K562 (cell line): Measurements from ENCODE around the gene RPE. TPM values are rescaled to one million over a fixed set of nuclear protein-coding genes. Genes with fewer than 3 reads are reported as not detected.

Experiments
- ATAC-seq: fragments of 200-7000 bp; cut with Tn5 transposase; 3 replicates; pipeline ENCODE4 v1.9.1; 2020; ENCODE audit warnings: moderate library complexity
- BruUV-seq: library from RNA; stranded (reverse); fragments of 400-500 nt; replicated peaks from 2 replicates; lab custom pipeline; 2021; lab: Mats Ljungman, UMichigan
- CTCF ChIA-PET: fragments of 300-600 bp; formaldehyde crosslinking; extraction: SDS; loops from one replicate; lab custom pipeline; 2021; ENCODE audit warnings: low intra/inter-chr PET ratio; lab: Yijun Ruan, JAX
- POLR2A ChIA-PET: fragments of 300-600, 350-650 bp; sonication (Branson Sonifier 250); formaldehyde crosslinking; extraction: SDS; loops from one replicate; lab custom pipeline; 2021; ENCODE audit warnings: antibody characterized with exemption, inconsistent platforms; lab: Yijun Ruan, JAX
- DNase-seq, 4 experiments: peaks; one replicate each; pipeline versions ENCODE4 v3.0.0 to v3.0.0-alpha.2; 2011 to 2018; ENCODE audit warnings: low spot score in 3 of 4, mixed read lengths in 3 of 4; ENCODE audit errors: extremely low read depth in 1 of 4
- FAIRE-seq: peaks from 2 replicates; lab custom pipeline; 2011; peaks lifted over from hg19 to GRCh38; lab: Jason Lieb, UNC
- H2AFZ ChIP-seq: 2 replicates; pipeline ENCODE4 v1.6.0; 2011; ENCODE audit warnings: low read depth, low read length, control low read depth, inconsistent platforms
- H3K27ac ChIP-seq: fragments of 200-600 bp; 3 replicates; pipeline ENCODE4 v1.8.0; 2011; ENCODE audit warnings: low read depth, mild to moderate bottlenecking, control low read depth, inconsistent platforms, low read length, moderate library complexity, mixed read lengths; ENCODE audit errors: extremely low read depth
- H3K27me3 ChIP-seq, 2 experiments: fragments of 300-600 bp in 1 of 2; 2 replicates in 1 of 2; 3 replicates in 1 of 2; pipeline versions ENCODE4 v1.6.0 to v1.8.0; 2011; ENCODE audit warnings: inconsistent platforms in 2 of 2, low read length in 2 of 2, mild to moderate bottlenecking in 1 of 2, mixed read lengths in 1 of 2, moderate library complexity in 1 of 2; ENCODE audit not compliant: control insufficient read depth in 2 of 2, insufficient read depth in 2 of 2
- H3K36me3 ChIP-seq: fragments of 300-600 bp; 3 replicates; pipeline ENCODE4 v1.8.0; 2011; ENCODE audit warnings: mild to moderate bottlenecking, low read length, inconsistent platforms; ENCODE audit not compliant: control insufficient read depth, insufficient read depth
- H3K4me1 ChIP-seq, 2 experiments: fragments of 200-600 bp in 1 of 2; replicated peaks in 1 of 2; 2 replicates in 1 of 2; 3 replicates in 1 of 2; pipeline versions ENCODE4 v1.5.1 to v1.8.0; 2011; ENCODE audit warnings: inconsistent platforms in 2 of 2, low read length in 2 of 2, mild to moderate bottlenecking in 1 of 2, mixed read lengths in 1 of 2, moderate library complexity in 1 of 2; ENCODE audit not compliant: control insufficient read depth in 2 of 2, insufficient read depth in 2 of 2
- H3K4me2 ChIP-seq: 2 replicates; pipeline ENCODE4 v1.6.1; 2011; ENCODE audit warnings: low read length, control low read depth, inconsistent platforms, mixed read lengths; ENCODE audit not compliant: insufficient read depth
- H3K4me3 ChIP-seq: fragments of 200-600 bp; sonication (generic), shearing (Covaris generic); 2 replicates; pipeline ENCODE4 v1.5.1; 2016; ENCODE audit warnings: control low read depth, inconsistent platforms
- H3K79me2 ChIP-seq: fragments of 200-600 bp; 3 replicates; pipeline ENCODE4 v1.8.0; 2011; ENCODE audit warnings: low read length, inconsistent platforms; ENCODE audit not compliant: control insufficient read depth, insufficient read depth
- H3K9ac ChIP-seq, 2 experiments: 2 replicates each; pipeline versions ENCODE4 v1.6.0 to v1.6.1; 2011; ENCODE audit warnings: low read depth in 2 of 2, low read length in 2 of 2, control low read depth in 1 of 2, inconsistent platforms in 1 of 2, mild to moderate bottlenecking in 1 of 2, mixed read lengths in 1 of 2; ENCODE audit not compliant: insufficient read depth in 1 of 2
- H3K9me1 ChIP-seq: one replicate; pipeline ENCODE4 v1.6.0; 2011; ENCODE audit warnings: inconsistent platforms, mild to moderate bottlenecking, low read length, moderate library complexity; ENCODE audit not compliant: control insufficient read depth, insufficient read depth
- H3K9me3 ChIP-seq: replicated peaks from 2 replicates; pipeline ENCODE4 v1.5.1; 2011; ENCODE audit warnings: low read depth, low read length, inconsistent platforms; ENCODE audit not compliant: control insufficient read depth, insufficient read depth
- H4K20me1 ChIP-seq: replicated peaks from 2 replicates; pipeline ENCODE4 v1.6.1; 2011; ENCODE audit warnings: low read length, inconsistent platforms, mixed read lengths; ENCODE audit not compliant: control insufficient read depth, insufficient read depth
- DIDO1 ChIP-seq: fragments of 450-650 bp; IDR thresholded peaks from 2 replicates; pipeline ENCODE4 v1.6.1; 2016; ENCODE audit warnings: low read depth, missing biosample characterization, missing genetic modification characterization
- PBX2 ChIP-seq, 2 experiments: IDR thresholded peaks in 1 of 2; conservative IDR thresholded peaks in 1 of 2; 2 replicates each; pipeline ENCODE4 v1.6.1; 2016; ENCODE audit warnings: low read depth in 2 of 2, mild to moderate bottlenecking in 1 of 2, missing compliant biosample characterization in 1 of 2, missing genetic modification characterization in 1 of 2, moderate library complexity in 1 of 2
- TRIM24 ChIP-seq, 2 experiments: fragments of 450-650 bp; IDR thresholded peaks; 2 replicates each; pipeline ENCODE4 v1.6.1; 2016
- WHSC1 ChIP-seq: IDR thresholded peaks from one replicate; pipeline ENCODE4 v1.6.1; 2012; ENCODE audit warnings: low read length, control low read depth, inconsistent platforms
- WGBS: fragments of 100-300 bp; shearing (Covaris generic); methylation state at CpG from one replicate; pipeline ENCODE4 v1.1.6; 2016; ENCODE audit warnings: low coverage, mixed read lengths; ENCODE audit not compliant: insufficient coverage; ENCODE audit errors: missing lambda C conversion rate; 5-methylcytosine and 5-hydroxymethylcytosine counted together
- in situ Hi-C: fragments of 300-500 bp; cut with MboI; formaldehyde crosslinking; loops from 4 replicates; pipeline ENCODE4 v1.15.0; 2018; ENCODE audit warnings: inconsistent platforms, mixed read lengths
- intact Hi-C: fragments of 100-400 bp; cut with micrococcal nuclease; formaldehyde crosslinking; loops from 2 replicates; pipeline ENCODE4 v1.14.2; 2022
- polyA plus RNA-seq, 8 experiments: library from polyadenylated mRNA; depleted of rRNA in 4 of 8; stranded (reverse) in 5 of 8; unstranded in 3 of 8; fragments of >200 nt; fragmentation: Nextera tagmentation in 2 of 8; fragmentation: Illumina TruSeq in 1 of 8; extraction: Ambion mirVana in 2 of 8; extraction: Trizol in 1 of 8; gene quantifications; 2 replicates each; pipeline versions ENCODE4 v1.2.1 to v1.2.3, GENCODE V29; 2011 to 2014; ENCODE audit warnings: inconsistent platforms in 1 of 8, missing spikeins in 1 of 8
- total RNA-seq, 7 experiments: library from RNA; depleted of rRNA in 6 of 7; stranded (reverse); fragments of >200 nt in 6 of 7; fragmentation: Illumina TruSeq in 2 of 7; extraction: Trizol in 2 of 7; gene quantifications; 2 replicates each; pipeline versions ENCODE4 v1.2.1 to v1.2.3, GENCODE V29; 2011 to 2021; ENCODE audit warnings: low replicate concordance in 1 of 7

RPE gene
- total and polyA plus RNA-seq, 9 of the 15 experiments (the other 6 are each of a cell fraction or from before 2014, with no cell fraction given) = 33.5 to 65.3 (median 50.4) TPM

GRCh38 chr2:210046851-210047500, 44.5 kb downstream of the RPE start:
- Histone ChIP-seq H3K4me3 (no peak overlapping the region), H3K9me3 (no peaks in the 10 kb centered on the region), H4K20me1 (no peaks in the 10 kb centered on the region), H3K9ac (no peak overlapping the region), H3K79me2 (no peaks in the 10 kb centered on the region), H3K9me1 (no peaks in the 10 kb centered on the region), H2AFZ (no peak overlapping the region), H3K27me3 (no peaks in the 10 kb centered on the region), H3K4me2 (no peak overlapping the region), H3K4me1 (no peaks in the 10 kb centered on the region), H3K36me3 (no peaks in the 10 kb centered on the region), H3K27ac (no peak overlapping the region)
- BruUV-seq = no TSS peak
- DNase-seq (no peak), FAIRE-seq (no peak), ATAC-seq (no peak)
- ChIA-PET CTCF (no interaction called here), POLR2A (no interaction called here)
- intact Hi-C loops = no loop called here
- TF ChIP-seq WHSC1 = no peak
- TF ChIP-seq TRIM24 (IDR thresholded peaks at IDR 0.05) = no peak
- no peak for TF ChIP-seq DIDO1 (tag)
- no peak for TF ChIP-seq PBX2 (CRISPR knock-in tag; IDR thresholded peaks at IDR 0.05; ENCODE audit: low read depth)
- no peak for TF ChIP-seq PBX2 (tag; conservative IDR thresholded peaks at IDR 0.05; ENCODE audit: low read depth)
- in situ Hi-C loops = no loop called here
- 46% methylated on average over 2 of the region's 2 CpGs for WGBS
